ENCODE results near the gene KRTAP5-4. TPM values are rescaled to one million over a fixed set of nuclear protein-coding genes. Genes with fewer than 3 reads are reported as not detected.

The KRTAP5-4 gene
- total RNA-seq, 2 donors from 2014 or later = not detected

DNA sequence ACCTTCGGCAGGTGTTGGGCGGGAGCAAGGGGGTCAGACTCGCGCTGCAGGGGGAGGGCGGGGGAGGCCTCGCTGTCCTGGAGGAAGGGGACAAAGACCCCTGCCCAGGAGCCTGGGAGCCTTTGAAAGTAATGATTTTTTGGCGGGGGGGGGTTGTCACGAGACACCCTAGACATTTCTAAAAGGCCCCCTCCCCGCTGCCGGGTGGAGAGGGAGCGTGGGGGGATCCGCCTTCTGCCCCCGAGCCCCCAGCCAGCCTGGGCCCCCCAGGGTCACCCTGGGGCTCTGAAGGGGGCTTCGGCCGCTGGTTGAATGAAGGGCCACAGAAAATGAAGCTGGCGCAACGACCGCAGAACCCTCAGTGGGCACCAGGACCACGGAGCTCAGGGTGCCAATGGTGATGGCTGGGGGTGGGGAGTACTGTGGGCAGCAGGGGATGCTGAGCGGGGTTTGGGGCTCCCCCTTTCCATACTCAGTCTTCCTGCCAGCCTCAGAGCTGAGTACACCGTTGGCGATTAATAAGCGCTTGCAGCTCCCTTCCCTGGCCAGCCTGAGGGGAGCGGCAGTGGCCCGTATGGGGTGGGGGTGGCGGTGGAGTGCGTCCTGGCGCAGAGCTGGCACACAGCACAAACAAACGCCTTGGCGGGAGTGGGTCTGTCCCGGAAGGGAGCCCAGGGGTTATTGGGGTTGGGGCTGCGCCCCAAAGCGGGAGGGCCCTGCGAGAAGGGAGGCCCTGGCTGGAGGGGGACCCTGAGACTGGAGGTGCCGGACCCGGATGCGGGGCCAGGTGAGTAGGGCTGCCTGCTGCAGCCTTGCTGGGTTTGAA is 48.6 kb downstream of the KRTAP5-4 start:
- TF ChIP-seq POLR2A (IDR thresholded peaks at IDR 0.05) (no peak), POLR2AphosphoS5 (IDR thresholded peaks at IDR 0.05) (no peak)
- TF ChIP-seq, protein P1, sequence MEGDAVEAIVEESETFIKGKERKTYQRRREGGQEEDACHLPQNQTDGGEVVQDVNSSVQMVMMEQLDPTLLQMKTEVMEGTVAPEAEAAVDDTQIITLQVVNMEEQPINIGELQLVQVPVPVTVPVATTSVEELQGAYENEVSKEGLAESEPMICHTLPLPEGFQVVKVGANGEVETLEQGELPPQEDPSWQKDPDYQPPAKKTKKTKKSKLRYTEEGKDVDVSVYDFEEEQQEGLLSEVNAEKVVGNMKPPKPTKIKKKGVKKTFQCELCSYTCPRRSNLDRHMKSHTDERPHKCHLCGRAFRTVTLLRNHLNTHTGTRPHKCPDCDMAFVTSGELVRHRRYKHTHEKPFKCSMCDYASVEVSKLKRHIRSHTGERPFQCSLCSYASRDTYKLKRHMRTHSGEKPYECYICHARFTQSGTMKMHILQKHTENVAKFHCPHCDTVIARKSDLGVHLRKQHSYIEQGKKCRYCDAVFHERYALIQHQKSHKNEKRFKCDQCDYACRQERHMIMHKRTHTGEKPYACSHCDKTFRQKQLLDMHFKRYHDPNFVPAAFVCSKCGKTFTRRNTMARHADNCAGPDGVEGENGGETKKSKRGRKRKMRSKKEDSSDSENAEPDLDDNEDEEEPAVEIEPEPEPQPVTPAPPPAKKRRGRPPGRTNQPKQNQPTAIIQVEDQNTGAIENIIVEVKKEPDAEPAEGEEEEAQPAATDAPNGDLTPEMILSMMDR (IDR thresholded peaks at IDR 0.05) = no peak
- Histone ChIP-seq H3K9me3 (no peaks in the 10 kb centered on the region), H3K36me3 (no peaks in the 10 kb centered on the region), H3K27ac (peak overlapping the region; percentile 68 to 72), H3K4me1 (replicated peaks) (peaks cover 9% of the 10 kb centered on the region), H3K4me3 (peak overlapping the region; percentile 38 to 60), H3K27me3 (replicated peaks; ENCODE audit: insufficient read depth) (no peaks in the 10 kb centered on the region)
- DNase-seq (ENCODE audit: low spot score) = no peak
- intact Hi-C loops (cut with DNase I) = no loop called here
- WGBS = 7% methylated on average over 35 of the region's 37 CpGs

DNA sequence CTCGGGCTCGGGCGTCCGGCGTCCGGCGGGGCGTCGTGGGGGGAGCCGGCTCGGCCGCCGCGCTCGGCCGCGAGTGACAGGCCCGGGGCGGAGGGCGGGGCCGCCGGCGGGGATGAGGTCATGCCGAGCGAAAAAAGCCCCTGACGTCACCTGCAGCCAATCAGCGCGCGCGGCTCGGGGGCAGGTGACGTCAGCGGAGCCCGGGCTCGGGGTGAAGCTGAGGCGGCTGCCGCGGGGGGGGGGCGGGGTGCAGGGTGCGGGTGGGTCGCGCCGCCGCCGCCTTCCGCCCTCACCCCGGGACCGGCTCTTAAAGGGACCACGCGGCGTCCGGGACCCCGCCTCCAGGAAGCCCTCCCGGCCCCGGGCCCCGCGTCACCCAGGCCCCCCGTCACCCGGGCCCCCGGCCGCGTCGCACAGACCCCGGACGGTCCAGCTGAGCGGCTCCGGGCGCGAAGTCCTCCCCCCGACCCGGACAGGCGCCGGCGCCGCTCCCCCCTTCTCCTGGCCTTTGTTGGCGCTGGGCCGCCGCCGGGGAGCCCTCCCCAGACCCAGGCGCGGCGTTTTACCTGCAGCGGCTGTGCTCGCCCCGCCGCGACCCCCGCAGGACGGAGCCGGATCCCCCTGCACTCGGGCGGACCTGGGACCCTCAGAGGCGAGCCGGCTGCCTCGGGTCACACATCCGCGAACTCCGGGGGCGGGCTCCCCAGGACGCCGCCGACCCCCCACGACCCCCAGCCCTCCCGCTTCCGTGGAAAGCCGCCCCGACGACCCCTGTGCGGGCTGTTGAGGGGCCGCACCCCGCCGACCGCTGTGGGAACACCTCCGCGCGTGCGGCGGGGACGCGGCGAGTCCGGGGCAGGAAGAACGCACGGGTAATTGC is 49.5 kb downstream of the KRTAP5-4 start, which contains the start of gene DUSP8:
DUSP8 (minus strand) TSS at position 75 of the 880 bp plus-strand sequence. CDS start 6,445 bp downstream, outside the sequence.
- Histone ChIP-seq H3K27ac (peak within 1 kb of the TSS; percentile 68 to 72), H3K27me3 (replicated peaks; ENCODE audit: insufficient read depth) (no peaks in the 10 kb centered on the region), H3K36me3 (no peaks in the 10 kb centered on the region), H3K9me3 (no peaks in the 10 kb centered on the region), H3K4me3 (peak within 1 kb of the TSS; percentile 38 to 60), H3K4me1 (replicated peaks) (peaks cover 9% of the 10 kb centered on the region)
- peak; percentile 28 for TF ChIP-seq POLR2A (IDR thresholded peaks at IDR 0.05)
- TF ChIP-seq, protein P1 (IDR thresholded peaks at IDR 0.05) = no peak
- no peak for TF ChIP-seq POLR2AphosphoS5 (IDR thresholded peaks at IDR 0.05)
- peak; percentile 82 for DNase-seq (ENCODE audit: low spot score)
- 1% methylated on average over 99 of the region's 124 CpGs for WGBS
- intact Hi-C loops (cut with DNase I) = no loop called here

DNA sequence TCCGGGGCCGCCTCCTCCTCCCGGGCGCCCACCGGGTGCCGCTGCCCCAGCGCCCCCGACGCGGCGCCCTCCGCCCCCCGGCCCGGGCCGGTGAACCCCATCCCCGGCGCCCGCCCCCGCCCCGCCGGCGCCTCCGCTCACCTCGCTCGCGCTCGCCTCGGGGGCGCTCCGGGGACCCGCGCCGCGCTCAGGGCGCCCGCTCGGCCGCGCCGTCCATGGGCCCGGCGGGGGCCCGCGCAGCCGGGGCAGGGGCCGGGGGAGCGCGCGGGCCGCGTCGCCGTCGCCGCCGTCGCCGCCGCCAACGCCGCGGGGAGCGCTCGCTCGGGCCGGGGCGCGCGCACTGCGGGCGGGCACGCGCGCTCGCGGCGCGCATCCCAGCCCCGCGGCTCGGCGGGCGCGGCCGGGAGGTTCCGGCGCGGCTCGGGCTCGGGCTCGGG is 50.2 kb downstream of the KRTAP5-4 start:
- no peak for TF ChIP-seq POLR2AphosphoS5 (IDR thresholded peaks at IDR 0.05)
- no peak for TF ChIP-seq POLR2A (IDR thresholded peaks at IDR 0.05)
- TF ChIP-seq, protein P1 (IDR thresholded peaks at IDR 0.05) = no peak
- intact Hi-C loops (cut with DNase I) = no loop called here

More for the DNA sequence above, 50.2 kb downstream of the KRTAP5-4 start:
- Histone ChIP-seq H3K27me3 (replicated peaks; ENCODE audit: insufficient read depth) (no peaks in the 10 kb centered on the region), H3K36me3 (no peaks in the 10 kb centered on the region), H3K9me3 (no peaks in the 10 kb centered on the region), H3K4me3 (peak overlapping the region; percentile 38 to 40), H3K27ac (peak overlapping the region in 1 of 2 donors; percentile 44), H3K4me1 (replicated peaks) (peaks cover 9% of the 10 kb centered on the region)
- DNase-seq (ENCODE audit: low spot score) = no peak
- under 1% methylated on average over 34 of the region's 91 CpGs for WGBS

Other genes starting within 250 kb of the KRTAP5-4 start
- gene BRSK2, start 232.2 kb downstream of the KRTAP5-4 start, total RNA-seq = 10 to 100 TPM in 1 of 2 donors, under 1 TPM in 1; 0.96 to 29.7 TPM
- 10 to 100 TPM; 39.3 to 46.5 TPM for gene MOB2, start 135.4 kb downstream of the KRTAP5-4 start, total RNA-seq
- gene DUSP8, start 49.9 kb downstream of the KRTAP5-4 start, total RNA-seq = 10 to 100 TPM in 1 of 2 donors, 1 to 10 TPM in 1; 8.8 to 17.2 TPM
- not detected for gene KRTAP5-1, start 36.9 kb downstream of the KRTAP5-4 start, total RNA-seq
- not detected for gene KRTAP5-2, start 23.8 kb downstream of the KRTAP5-4 start, total RNA-seq
- gene KRTAP5-3, start 13.7 kb downstream of the KRTAP5-4 start, total RNA-seq = not detected
- not detected for gene KRTAP5-5, start 7.6 kb upstream of the KRTAP5-4 start, total RNA-seq
- gene KRTAP5-6, start 75.1 kb upstream of the KRTAP5-4 start, total RNA-seq = not detected
- gene IFITM10, start 128.5 kb upstream of the KRTAP5-4 start, total RNA-seq = 1 to 10 TPM; 2.6 to 3.1 TPM
- 100 to 1,000 TPM; 497 to 983 TPM for gene CTSD, start 141.8 kb upstream of the KRTAP5-4 start, total RNA-seq
- gene SYT8, start 212.9 kb upstream of the KRTAP5-4 start, total RNA-seq = 1 to 10 TPM; 1.7 to 4.1 TPM
- gene TNNI2, start 216.8 kb upstream of the KRTAP5-4 start, total RNA-seq = 1 to 10 TPM in 1 of 2 donors, not detected in 1; 5.5 TPM
- gene LSP1, start 230.9 kb upstream of the KRTAP5-4 start, total RNA-seq = 10 to 100 TPM in 1 of 2 donors, 1 to 10 TPM in 1; 6.7 to 11.6 TPM

Measured in prostate gland (tissue), 2 donors.